Measurements from ENCODE around the gene OTOGL. TPM values are rescaled to one million over a fixed set of nuclear protein-coding genes. Genes with fewer than 3 reads are reported as not detected.
"Not testable (repeated sequence)": the region's sequence is repeated elsewhere in the genome, so short reads cannot be mapped to it uniquely, and the experiment has no call there.

The OTOGL gene
- total RNA-seq, 2 experiments from 2014 or later = not detected

DNA sequence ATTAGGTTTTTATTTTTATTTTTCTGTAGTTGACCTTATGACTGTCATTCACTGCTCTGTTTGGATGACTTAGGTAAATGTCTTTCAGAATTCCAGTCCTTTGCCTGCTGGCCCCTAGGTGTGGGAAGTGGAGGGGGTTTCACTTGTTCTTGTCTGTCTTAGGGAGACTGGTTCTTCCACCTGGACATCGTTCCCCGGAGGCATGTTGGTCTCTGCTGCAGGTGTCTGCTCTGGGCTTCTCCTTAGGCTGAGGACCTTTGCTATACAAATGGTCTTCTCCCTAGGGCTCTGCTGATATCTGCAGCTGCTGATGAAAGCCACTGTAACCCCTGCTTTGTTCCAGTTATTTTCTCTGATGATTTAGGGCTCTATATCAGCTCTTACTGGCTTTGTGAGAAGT is 97.1 kb downstream of the OTOGL start:
- ChIA-PET CTCF (no interaction called here), POLR2A (no interaction called here)
- no peak overlapping the region for H3K27ac Mint-ChIP-seq
- DNase-seq = no peak
- H3K9me3 Mint-ChIP-seq = no peaks in the 10 kb centered on the region
- no peaks in the 10 kb centered on the region for H3K4me1 Mint-ChIP-seq
- H3K36me3 Mint-ChIP-seq (ENCODE audit: low read depth) = no peaks in the 10 kb centered on the region
- peaks cover 7% of the 10 kb centered on the region for H3K27me3 Mint-ChIP-seq
- no peak overlapping the region for H3K4me3 Mint-ChIP-seq

DNA sequence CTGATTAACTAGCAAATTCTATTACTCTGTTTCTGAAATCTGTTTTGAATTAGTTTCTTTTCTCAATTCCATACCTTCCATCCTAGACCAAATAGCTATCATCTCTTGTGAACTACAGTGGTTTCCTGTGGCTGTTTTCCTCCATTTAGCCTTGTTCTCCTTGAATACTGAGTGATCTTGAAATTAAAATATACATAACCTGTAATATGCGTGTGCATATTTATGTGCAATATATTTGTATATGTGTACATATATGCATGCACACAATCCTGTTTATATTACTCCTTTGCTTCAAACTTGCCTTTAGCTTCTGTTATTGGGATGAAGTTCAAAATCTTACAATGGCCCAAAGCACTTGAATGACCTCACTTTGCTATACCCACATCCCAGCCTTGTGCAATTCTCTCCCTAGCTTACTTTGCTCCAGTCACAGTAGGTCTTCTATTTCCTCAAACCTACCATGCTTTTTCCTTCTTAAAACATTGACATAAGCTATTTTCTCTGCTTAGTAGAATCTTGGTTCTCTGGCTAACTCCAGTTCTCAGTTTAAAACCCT is 99.5 kb downstream of the OTOGL start:
- CTCF ChIA-PET = interaction anchor here (0.6 kb wide), 1 partner anchor 617 kb away, joined by 5 read pairs; no protein-coding TSS in a partner anchor
- Mint-ChIP-seq H3K27ac (no peak overlapping the region), H3K9me3 (no peaks in the 10 kb centered on the region)

DNA sequence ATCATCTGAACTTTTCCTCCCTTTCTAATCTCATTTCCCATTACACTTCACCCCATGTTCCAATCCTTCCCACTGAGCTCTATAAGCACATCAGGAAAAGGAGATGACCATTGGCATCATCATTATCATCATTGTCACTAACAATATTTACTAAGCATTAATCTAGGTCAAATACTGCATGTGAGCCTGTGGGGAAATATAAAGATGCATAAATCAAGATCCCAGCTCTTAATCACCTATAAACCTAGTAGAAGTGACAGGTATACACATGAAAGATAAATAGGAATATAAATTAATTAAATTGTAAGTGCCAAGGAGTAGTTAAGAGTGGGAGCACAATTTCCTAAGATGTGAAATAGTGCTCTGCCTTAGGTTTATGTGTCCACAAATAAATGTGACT is 100.6 kb downstream of the OTOGL start:
- no peak for DNase-seq
- no peak overlapping the region for H3K27ac Mint-ChIP-seq
- no peaks in the 10 kb centered on the region for H3K9me3 Mint-ChIP-seq
- H3K4me3 Mint-ChIP-seq = no peak overlapping the region
- no peaks in the 10 kb centered on the region for H3K4me1 Mint-ChIP-seq
- ChIA-PET CTCF (no interaction called here), POLR2A (no interaction called here)
- H3K27me3 Mint-ChIP-seq = peaks cover 10% of the 10 kb centered on the region
- no peaks in the 10 kb centered on the region for H3K36me3 Mint-ChIP-seq (ENCODE audit: low read depth)

More for the DNA sequence above, 99.5 kb downstream of the OTOGL start:
- Mint-ChIP-seq H3K4me3 (no peak overlapping the region), H3K36me3 (ENCODE audit: low read depth) (no peaks in the 10 kb centered on the region), H3K4me1 (no peaks in the 10 kb centered on the region), H3K27me3 (peaks cover 8% of the 10 kb centered on the region)
- POLR2A ChIA-PET = no interaction called here
- DNase-seq = no peak

- Mint-ChIP-seq H3K4me1 (no peaks in the 10 kb centered on the region), H3K9me3 (no peaks in the 10 kb centered on the region), H3K36me3 (ENCODE audit: low read depth) (no peaks in the 10 kb centered on the region)
These were observed 101.1 kb downstream of the OTOGL start for GRCh38 chr12:80200414-80200813.

DNA sequence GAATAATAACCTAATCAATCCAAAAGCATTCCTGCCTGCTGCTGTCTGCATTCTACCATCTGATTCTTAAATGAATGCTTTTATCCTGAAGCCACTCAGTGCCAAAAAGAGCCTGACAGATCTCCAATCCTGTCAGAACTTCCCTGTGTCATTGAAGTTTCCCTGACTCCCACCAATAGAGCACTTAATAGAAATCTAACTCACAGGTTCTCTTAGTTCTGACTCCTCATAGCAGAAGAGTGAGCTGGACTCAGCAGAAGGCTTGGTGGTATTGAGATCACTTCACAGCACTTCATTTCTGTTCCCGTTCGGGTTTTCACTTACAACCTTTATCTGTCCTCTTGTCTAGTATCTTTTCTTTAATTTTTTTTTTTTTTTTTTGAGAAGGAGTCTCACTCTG is 102.6 kb downstream of the OTOGL start:
- DNase-seq = no peak
- ChIA-PET POLR2A (no interaction called here), CTCF (no interaction called here)
- Mint-ChIP-seq H3K4me1 (no peaks in the 10 kb centered on the region), H3K9me3 (no peaks in the 10 kb centered on the region), H3K27ac (no peak overlapping the region), H3K4me3 (no peak overlapping the region), H3K27me3 (peaks cover 6% of the 10 kb centered on the region), H3K36me3 (ENCODE audit: low read depth) (no peaks in the 10 kb centered on the region)

More at GRCh38 chr12:80200414-80200813, 101.1 kb downstream of the OTOGL start:
- peaks cover 10% of the 10 kb centered on the region for H3K27me3 Mint-ChIP-seq
- H3K4me3 Mint-ChIP-seq = no peak overlapping the region
- no peak for DNase-seq
- no peak overlapping the region for H3K27ac Mint-ChIP-seq
- POLR2A ChIA-PET = no interaction called here
- CTCF ChIA-PET = no interaction called here

DNA sequence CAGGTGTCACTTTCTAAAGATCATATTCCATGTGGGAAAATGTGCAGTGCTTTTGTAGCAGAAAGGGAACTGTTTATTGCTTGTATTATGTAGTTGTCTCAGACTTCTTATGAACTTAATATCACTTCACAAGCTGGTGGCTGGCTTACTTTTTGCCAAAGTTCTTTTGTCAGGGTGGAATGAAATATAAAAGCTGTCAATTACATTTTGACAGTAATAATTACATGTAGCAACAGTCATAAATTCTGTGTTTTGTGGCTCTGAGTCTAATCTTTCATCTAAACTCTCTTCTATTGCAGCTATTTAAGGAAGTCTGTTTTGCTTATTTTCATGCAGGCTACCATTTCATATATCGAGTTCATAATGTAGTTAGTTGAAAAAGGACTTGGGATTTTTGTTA is 106.6 kb downstream of the OTOGL start:
- CTCF ChIA-PET = interaction anchor here (0.6 kb wide), 1 partner anchor 94 kb away, joined by 3 read pairs; no protein-coding TSS in a partner anchor
- H3K27me3 Mint-ChIP-seq = peaks cover 3% of the 10 kb centered on the region
- DNase-seq = no peak
- POLR2A ChIA-PET = interaction anchor here (0.6 kb wide), 1 partner anchor 28 kb away, joined by 4 read pairs; no protein-coding TSS in a partner anchor
- no peaks in the 10 kb centered on the region for H3K36me3 Mint-ChIP-seq (ENCODE audit: low read depth)
- H3K4me1 Mint-ChIP-seq = no peaks in the 10 kb centered on the region
- no peaks in the 10 kb centered on the region for H3K9me3 Mint-ChIP-seq
- no peak overlapping the region for H3K4me3 Mint-ChIP-seq
- H3K27ac Mint-ChIP-seq = no peak overlapping the region

- no peaks in the 10 kb centered on the region for H3K4me1 Mint-ChIP-seq
- peaks cover 3% of the 10 kb centered on the region for H3K27me3 Mint-ChIP-seq
- DNase-seq = no peak
- CTCF ChIA-PET = no interaction called here
- POLR2A ChIA-PET = no interaction called here
- H3K4me3 Mint-ChIP-seq = no peak overlapping the region
- no peaks in the 10 kb centered on the region for H3K36me3 Mint-ChIP-seq (ENCODE audit: low read depth)
- H3K9me3 Mint-ChIP-seq = no peaks in the 10 kb centered on the region
- no peak overlapping the region for H3K27ac Mint-ChIP-seq
These were observed 108.7 kb downstream of the OTOGL start for GRCh38 chr12:80208071-80208470.

- Mint-ChIP-seq H3K4me3 (no peak overlapping the region), H3K36me3 (ENCODE audit: low read depth) (no peaks in the 10 kb centered on the region), H3K27me3 (peaks cover 1% of the 10 kb centered on the region), H3K9me3 (no peaks in the 10 kb centered on the region), H3K4me1 (no peaks in the 10 kb centered on the region), H3K27ac (no peak overlapping the region)
- CTCF ChIA-PET = no interaction called here
- no peak for DNase-seq
- POLR2A ChIA-PET = no interaction called here
These were observed 112.3 kb downstream of the OTOGL start for GRCh38 chr12:80211671-80212070.

DNA sequence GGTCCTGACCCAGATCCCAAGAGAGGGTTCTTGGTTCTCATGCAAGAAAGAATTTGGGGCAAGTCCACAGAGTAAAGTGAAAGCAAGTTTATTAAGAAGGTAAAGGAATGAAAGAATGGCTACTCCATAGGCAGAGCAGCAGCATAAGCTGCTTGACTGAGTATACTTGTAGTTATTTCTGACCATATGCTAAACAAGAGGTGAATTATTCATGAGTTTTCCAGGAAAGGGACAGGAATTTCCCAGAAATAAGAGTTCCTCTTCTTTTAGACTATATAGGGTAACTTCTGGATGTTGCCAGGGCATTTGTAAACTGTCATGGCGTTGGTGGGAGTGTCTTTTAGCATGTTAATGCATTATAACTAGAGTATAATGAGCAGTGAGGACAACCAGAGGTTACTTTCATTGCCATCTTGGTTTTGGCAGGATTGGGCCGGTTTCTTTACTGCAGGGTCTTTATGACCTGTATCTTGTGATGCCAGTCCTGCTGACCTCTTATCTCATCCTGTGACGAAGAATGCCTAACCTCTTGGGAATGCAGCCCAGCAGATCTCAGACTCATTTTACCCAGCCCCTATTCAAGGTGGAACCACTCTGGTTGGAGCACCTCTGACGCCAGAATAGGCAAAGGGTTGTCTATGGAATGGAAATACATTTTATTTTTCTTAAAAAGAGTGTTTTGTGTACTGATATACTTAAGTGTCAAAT is 113.8 kb downstream of the OTOGL start:
- H3K4me3 Mint-ChIP-seq = no peak overlapping the region
- ChIA-PET POLR2A (no interaction called here), CTCF (no interaction called here)
- H3K4me1 Mint-ChIP-seq = no peaks in the 10 kb centered on the region
- no peaks in the 10 kb centered on the region for H3K36me3 Mint-ChIP-seq (ENCODE audit: low read depth)
- DNase-seq = no peak
- peaks cover 1% of the 10 kb centered on the region for H3K27me3 Mint-ChIP-seq
- no peaks in the 10 kb centered on the region for H3K9me3 Mint-ChIP-seq
- no peak overlapping the region for H3K27ac Mint-ChIP-seq

- no peaks in the 10 kb centered on the region for H3K9me3 Mint-ChIP-seq
- H3K27me3 Mint-ChIP-seq = peaks cover 1% of the 10 kb centered on the region
- CTCF ChIA-PET = no interaction called here
These were observed 114.5 kb downstream of the OTOGL start for GRCh38 chr12:80213871-80214270.

DNA sequence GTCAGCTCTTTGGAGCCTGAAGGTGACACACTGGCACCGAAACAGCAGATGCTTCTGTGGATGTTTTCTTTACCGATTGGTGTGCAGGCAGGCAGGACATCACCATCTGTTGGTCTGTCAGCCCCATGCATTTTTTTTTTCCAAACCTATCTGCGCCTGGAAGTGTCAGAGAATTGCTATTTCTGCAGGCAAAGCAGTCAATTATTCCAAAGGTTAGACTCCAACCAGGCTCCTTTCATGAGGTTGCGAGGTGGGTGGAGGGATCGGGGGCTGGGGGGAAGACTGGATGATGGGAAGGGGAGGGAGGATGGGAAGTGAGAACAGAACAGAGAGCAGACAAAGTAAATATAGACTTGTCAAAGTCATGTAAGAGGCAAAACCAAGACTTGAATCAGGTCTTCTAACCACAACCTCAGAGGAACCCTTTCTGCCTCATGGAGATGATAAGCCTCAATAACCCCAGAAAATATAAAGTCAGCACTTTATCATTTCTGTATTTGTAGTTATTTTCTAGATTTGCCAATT is 117.7 kb downstream of the OTOGL start:
- Mint-ChIP-seq H3K27me3 (peaks cover 1% of the 10 kb centered on the region), H3K36me3 (ENCODE audit: low read depth) (no peaks in the 10 kb centered on the region), H3K4me3 (no peak overlapping the region), H3K27ac (no peak overlapping the region), H3K4me1 (no peaks in the 10 kb centered on the region), H3K9me3 (no peaks in the 10 kb centered on the region)
- no peak for DNase-seq
- POLR2A ChIA-PET = no interaction called here
- CTCF ChIA-PET = no interaction called here

More at GRCh38 chr12:80213871-80214270, 114.5 kb downstream of the OTOGL start:
- no peak overlapping the region for H3K27ac Mint-ChIP-seq
- POLR2A ChIA-PET = no interaction called here
- H3K36me3 Mint-ChIP-seq (ENCODE audit: low read depth) = no peaks in the 10 kb centered on the region
- no peaks in the 10 kb centered on the region for H3K4me1 Mint-ChIP-seq
- DNase-seq = no peak
- no peak overlapping the region for H3K4me3 Mint-ChIP-seq

DNA sequence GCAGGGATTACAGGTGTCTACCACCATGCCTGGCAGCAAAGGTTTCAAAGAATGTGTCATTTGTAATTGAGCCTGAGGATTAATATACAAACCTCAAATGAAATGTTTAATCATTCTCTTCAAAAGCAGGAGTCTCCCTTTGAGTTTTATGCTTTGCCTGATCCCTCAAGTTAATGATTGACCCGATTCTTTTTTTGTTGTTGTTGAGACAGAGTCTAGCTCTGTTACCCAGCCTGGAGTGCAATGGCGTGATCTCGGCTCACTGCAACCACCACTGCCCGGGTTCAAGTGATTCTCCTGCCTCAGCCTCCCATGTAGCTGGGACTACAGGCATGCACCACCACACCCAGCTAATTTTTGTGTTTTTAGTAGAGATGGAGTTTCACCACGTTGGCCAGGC is 119.6 kb downstream of the OTOGL start:
- CTCF ChIA-PET = interaction anchor here (0.6 kb wide), 1 partner anchor 51 kb away, joined by 3 read pairs; no protein-coding TSS in a partner anchor
- H3K36me3 Mint-ChIP-seq (ENCODE audit: low read depth); DNase-seq; H3K9me3 Mint-ChIP-seq; H3K4me1 Mint-ChIP-seq; H3K4me3 Mint-ChIP-seq; H3K27me3 Mint-ChIP-seq; H3K27ac Mint-ChIP-seq: not testable (repeated sequence)
- POLR2A ChIA-PET = interaction anchor here (0.6 kb wide), 1 partner anchor 203 kb away, joined by 10 read pairs; no protein-coding TSS in a partner anchor

GRCh38 chr12:80219345-80219744 is 120.0 kb downstream of the OTOGL start:
- Mint-ChIP-seq H3K4me3 (no peak overlapping the region), H3K27me3 (peaks cover 1% of the 10 kb centered on the region), H3K9me3 (no peaks in the 10 kb centered on the region), H3K27ac (no peak overlapping the region), H3K4me1 (no peaks in the 10 kb centered on the region), H3K36me3 (ENCODE audit: low read depth) (no peaks in the 10 kb centered on the region)
- no peak for DNase-seq
- POLR2A ChIA-PET = interaction anchor here (0.6 kb wide), 1 partner anchor 203 kb away, joined by 10 read pairs; no protein-coding TSS in a partner anchor
- CTCF ChIA-PET = interaction anchor here (0.6 kb wide), 1 partner anchor 51 kb away, joined by 3 read pairs; no protein-coding TSS in a partner anchor

Measured in activated CD4-positive, alpha-beta T cell treated with anti-CD3 and anti-CD28 coated beads, Interleukin-2, amount 10 ng/mL, durations not matched to agents 7 days and 5 days (primary cell).